GM12873 (cell line): ENCODE results near the gene CRYL1.

Source experiments
- CTCF ChIP-seq: IDR thresholded peaks from 2 replicates; pipeline ENCODE4 v1.5.1; 2012; ENCODE audit warnings: low read depth, mild to moderate bottlenecking, moderate library complexity, low read length, control low read depth; ENCODE audit not compliant: insufficient read depth; ENCODE audit errors: missing control alignments

CRYL1 gene

GRCh38 chr13:20550799-20551198 is 25.1 kb upstream of the CRYL1 start:
- TF ChIP-seq CTCF: no peak

GRCh38 chr13:20547479-20547908 is 21.8 kb upstream of the CRYL1 start:
- TF ChIP-seq CTCF: no peak

- TF ChIP-seq CTCF: no peak
These were observed 20.9 kb upstream of the CRYL1 start for GRCh38 chr13:20546556-20546955.

- TF ChIP-seq CTCF: no peak
These were observed 18.7 kb upstream of the CRYL1 start for GRCh38 chr13:20544201-20544923.

- TF ChIP-seq CTCF: no peak
These were observed 11.3 kb upstream of the CRYL1 start for GRCh38 chr13:20536992-20537391.

GRCh38 chr13:20534038-20534608 is 8.5 kb upstream of the CRYL1 start:
- TF ChIP-seq CTCF: no peak

GRCh38 chr13:20528452-20528851 is 2.8 kb upstream of the CRYL1 start:
- no peak for TF ChIP-seq CTCF
